Measurements from ENCODE around the gene KRTAP6-3. TPM values are rescaled to one million over a fixed set of nuclear protein-coding genes. Genes with fewer than 3 reads are reported as not detected.

Gene KRTAP6-3
- total and polyA plus RNA-seq, 2 of the 8 experiments (the other 6 are each of a cell fraction or from before 2014, with no cell fraction given) = not detected

- Histone ChIP-seq H2BK120ac (replicated peaks; ENCODE audit: low read depth, low read length) (no peak overlapping the region), H3K4me3 (ENCODE audit: extremely low read depth in 1 of 4, insufficient read depth in 2 of 4, low read depth in 3 of 4, low read length in 4 of 4) (no peak overlapping the region), H3K36me3 (ENCODE audit: control insufficient read depth in 2 of 4, insufficient read depth in 4 of 4, low read length in 3 of 4) (no peaks in the 10 kb centered on the region), H2BK12ac (ENCODE audit: low read depth, low read length) (no peak overlapping the region), H4K8ac (ENCODE audit: extremely low read depth, insufficient read depth, low read length) (no peak overlapping the region), H3K56ac (replicated peaks; ENCODE audit: insufficient read length, low read depth, low read length) (no peak overlapping the region), H3K14ac (ENCODE audit: insufficient read length) (no peak overlapping the region), H4K20me1 (replicated peaks in 1 of 2; ENCODE audit: control insufficient read depth in 1 of 2, insufficient read depth in 2 of 2, low read length in 2 of 2) (no peaks in the 10 kb centered on the region), H3K4me1 (replicated peaks in 1 of 4; ENCODE audit: control insufficient read depth in 3 of 4, insufficient read depth in 4 of 4, low read length in 3 of 4) (no peaks in the 10 kb centered on the region), H2AFZ (ENCODE audit: low read length) (no peak overlapping the region), H2AK5ac (ENCODE audit: low read depth, low read length) (no peak overlapping the region), H3K23ac (ENCODE audit: insufficient read length) (no peak overlapping the region), H3K23me2 (ENCODE audit: low read depth, low read length) (no peaks in the 10 kb centered on the region), H3K79me1 (ENCODE audit: low read depth, low read length) (no peaks in the 10 kb centered on the region), H3K18ac (ENCODE audit: extremely low read depth, low read length) (no peak overlapping the region), H3K79me2 (ENCODE audit: control insufficient read depth in 1 of 2, insufficient read depth in 2 of 2, low read length in 2 of 2) (no peaks in the 10 kb centered on the region), H3K4me2 (ENCODE audit: insufficient read depth in 1 of 2, low read depth in 2 of 2, low read length in 2 of 2) (no peak overlapping the region), H3K27ac (ENCODE audit: low read depth, low read length) (no peak overlapping the region), H3K27me3 (replicated peaks in 1 of 4; ENCODE audit: control insufficient read depth in 3 of 4, extremely low read depth in 1 of 4, insufficient read depth in 3 of 4, low read length in 3 of 4) (no peaks in the 10 kb centered on the region), H2BK5ac (ENCODE audit: low read depth, low read length) (no peak overlapping the region), H3K9me3 (ENCODE audit: insufficient read depth in 2 of 2, low read depth in 1 of 2, low read length in 1 of 2) (peaks cover 4 to 6% of the 10 kb centered on the region in 2 experiments), H2BK20ac (ENCODE audit: low read length) (no peak overlapping the region), H4K91ac (replicated peaks; ENCODE audit: insufficient read length, low read length) (no peak overlapping the region), H4K5ac (ENCODE audit: insufficient read length, low read depth, low read length) (no peak overlapping the region), H3K4ac (replicated peaks; ENCODE audit: insufficient read length, low read depth, low read length) (no peak overlapping the region), H2BK15ac (ENCODE audit: low read length) (no peak overlapping the region), H3K9ac (replicated peaks in 1 of 4; ENCODE audit: extremely low read depth in 1 of 4, low read depth in 3 of 4, low read length in 3 of 4) (no peak overlapping the region)
- FAIRE-seq = no peak
- no peak for DNase-seq (ENCODE audit: low read depth in 1 of 2, low spot score in 2 of 2)
- ChIA-PET CTCF (ENCODE audit: partially characterized antibody) (no interaction called here), POLR2A (ENCODE audit: partially characterized antibody) (no interaction called here)
- TF ChIP-seq EP300 (IDR thresholded peaks at IDR 0.05; ENCODE audit: borderline replicate concordance in 1 of 2, low read depth in 2 of 2, low read length in 2 of 2) = no peak
These were observed 27.8 kb downstream of the KRTAP6-3 start for GRCh38 chr21:30620080-30620479.

Data from H1 (cell line).